ENCODE measurements around the gene THRB.

DNA sequence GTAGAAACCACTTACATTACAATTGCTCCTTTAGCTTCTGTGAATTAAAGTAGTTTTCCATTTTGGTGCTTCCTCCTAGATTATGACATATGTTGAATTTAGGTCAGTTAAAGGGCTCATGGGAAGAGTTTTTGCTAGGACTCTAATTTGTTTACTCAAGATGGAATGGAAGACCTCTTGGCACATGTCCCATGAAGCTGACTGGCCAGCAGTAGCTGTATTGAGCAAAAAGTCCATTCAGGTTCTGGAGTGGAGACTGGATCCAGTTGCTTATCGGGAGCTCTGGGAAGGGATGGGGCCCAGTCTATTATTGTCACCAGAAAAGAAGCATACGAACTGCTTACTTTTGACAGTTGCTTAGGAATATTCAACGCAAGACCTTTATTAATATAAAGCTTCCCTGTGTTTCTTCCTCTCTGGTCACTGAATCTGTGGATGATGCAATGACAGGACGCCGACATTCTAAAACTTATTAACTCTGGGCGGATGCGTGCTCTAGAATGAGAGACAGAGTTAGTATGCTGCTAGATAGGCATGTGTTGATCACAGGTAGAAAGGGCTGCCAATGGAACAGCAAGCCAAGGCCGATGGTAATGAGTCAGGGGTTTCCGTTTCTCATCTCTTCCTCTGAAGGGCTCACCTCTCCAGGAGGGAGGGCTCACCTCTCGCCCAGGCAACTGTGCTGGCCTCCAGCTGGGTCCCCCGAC lies 393.8 kb downstream of the THRB start:
- TF ChIP-seq SPI1 (IDR thresholded peaks at IDR 0.05; ENCODE audit: low read depth, low read length) = no peak
- no peak for TF ChIP-seq POLR2AphosphoS5 (IDR thresholded peaks at IDR 0.05; ENCODE audit: low read depth, low read length)
- no peak for TF ChIP-seq POLR2A (IDR thresholded peaks at IDR 0.05; ENCODE audit: low read depth, low read length)
- no peak for TF ChIP-seq TAF1 (IDR thresholded peaks at IDR 0.05; ENCODE audit: low read depth, low read length)
